K562 (cell line): ENCODE data around the gene MYL12A. TPM values are rescaled to one million over a fixed set of nuclear protein-coding genes. Genes with fewer than 3 reads are reported as not detected.
A peak's percentile ranks its signal among the peaks of the same experiment; 100 is the strongest.

ENCODE experiments used
- ARID4B ChIP-seq: sonication (generic); formaldehyde crosslinking; IDR thresholded peaks from 2 replicates; pipeline ENCODE4 v1.8.0; 2022; ENCODE audit warnings: mild to moderate bottlenecking, missing genetic modification reagents
- CBFA2T2 ChIP-seq: fragments of 450-650 bp; conservative IDR thresholded peaks from 2 replicates; pipeline ENCODE4 v1.6.1; 2017; ENCODE audit warnings: mild to moderate bottlenecking
- CBX2 ChIP-seq: fragments of 200-600 bp; sonication (generic); IDR thresholded peaks from one replicate; pipeline ENCODE4 v1.6.1; 2012; ENCODE audit warnings: mild to moderate bottlenecking, low read length, inconsistent platforms; ENCODE audit not compliant: insufficient read depth, poor library complexity, severe bottlenecking
- CBX8 ChIP-seq: fragments of 200-600 bp; sonication (generic); IDR thresholded peaks from 2 replicates; pipeline ENCODE4 v1.6.1; 2012; ENCODE audit warnings: borderline replicate concordance, mixed run types, low read depth, mild to moderate bottlenecking, moderate library complexity, mixed read lengths, low read length, control low read depth, inconsistent platforms; ENCODE audit not compliant: poor library complexity, severe bottlenecking; ENCODE audit errors: extremely low read depth
- FOXA1 ChIP-seq: fragments of 450-650 bp; IDR thresholded peaks from 2 replicates; pipeline ENCODE4 v1.6.1; 2016; ENCODE audit warnings: mild to moderate bottlenecking, borderline replicate concordance
- FOXM1 ChIP-seq, 2 experiments: fragments of 450-650 bp in 1 of 2; sonication (generic) in 1 of 2; formaldehyde crosslinking in 1 of 2; IDR thresholded peaks; 2 replicates each; pipeline versions ENCODE4 v1.6.1 to v1.9.0; 2017 to 2022; ENCODE audit warnings: low read depth in 2 of 2, mild to moderate bottlenecking in 2 of 2, missing genetic modification reagents in 1 of 2, moderate library complexity in 1 of 2
- KDM1A ChIP-seq, 2 experiments: fragments of 450-650 bp; IDR thresholded peaks; 2 replicates each; pipeline ENCODE4 v1.6.1; 2016; ENCODE audit warnings: mild to moderate bottlenecking in 2 of 2
- MTA1 ChIP-seq: fragments of 450-650 bp; IDR thresholded peaks from 2 replicates; pipeline ENCODE4 v1.6.1; 2017; ENCODE audit warnings: borderline replicate concordance
- PHB ChIP-seq: fragments of 250-450 bp; sonication (Bioruptor Pico); IDR thresholded peaks from 2 replicates; pipeline ENCODE4 v1.5.0; 2021
- XRCC3 ChIP-seq: fragments of 450-650 bp; IDR thresholded peaks from 2 replicates; pipeline ENCODE4 v1.6.1; 2017; ENCODE audit warnings: mild to moderate bottlenecking, moderate library complexity
- ZBTB1 ChIP-seq: sonication (generic); formaldehyde crosslinking; IDR thresholded peaks from 2 replicates; pipeline ENCODE4 v1.8.1; 2023; ENCODE audit warnings: missing genetic modification reagents, low read depth, mild to moderate bottlenecking, borderline replicate concordance
- ZKSCAN8 ChIP-seq: fragments of 200-800 bp; sonication (Bioruptor generic); IDR thresholded peaks from 2 replicates; pipeline ENCODE4 v1.6.1; 2016; ENCODE audit warnings: missing genetic modification characterization, missing compliant biosample characterization
- ZNF23 ChIP-seq: fragments of 250-450 bp; sonication (Bioruptor Pico); IDR thresholded peaks from 2 replicates; pipeline ENCODE4 v1.4.0; 2020; ENCODE audit warnings: mild to moderate bottlenecking
- ZNF282 ChIP-seq: sonication (generic); formaldehyde crosslinking; IDR thresholded peaks from 2 replicates; pipeline ENCODE4 v1.8.1; 2023; ENCODE audit warnings: missing genetic modification reagents
- ZNF584 ChIP-seq: fragments of 200-800 bp; sonication (Bioruptor generic); IDR thresholded peaks from 2 replicates; pipeline ENCODE4 v1.6.1; 2016; ENCODE audit warnings: low read depth, mild to moderate bottlenecking, missing genetic modification characterization, missing compliant biosample characterization
- polyA plus RNA-seq, 8 experiments: library from polyadenylated mRNA; depleted of rRNA in 4 of 8; stranded (reverse) in 5 of 8; unstranded in 3 of 8; fragments of >200 nt; fragmentation: Nextera tagmentation in 2 of 8; fragmentation: Illumina TruSeq in 1 of 8; extraction: Ambion mirVana in 2 of 8; extraction: Trizol in 1 of 8; gene quantifications; 2 replicates each; pipeline versions ENCODE4 v1.2.1 to v1.2.3, GENCODE V29; 2011 to 2014; ENCODE audit warnings: inconsistent platforms in 1 of 8, missing spikeins in 1 of 8
- total RNA-seq, 7 experiments: library from RNA; depleted of rRNA in 6 of 7; stranded (reverse); fragments of >200 nt in 6 of 7; fragmentation: Illumina TruSeq in 2 of 7; extraction: Trizol in 2 of 7; gene quantifications; 2 replicates each; pipeline versions ENCODE4 v1.2.1 to v1.2.3, GENCODE V29; 2011 to 2021; ENCODE audit warnings: low replicate concordance in 1 of 7
- TF ChIP-seq, protein P1 (sequence below), 2 experiments: fragments of 450-650 bp; IDR thresholded peaks; 2 replicates each; pipeline ENCODE4 v1.6.1; 2016
- TF ChIP-seq, protein P2 (sequence below): fragments of 250-450 bp; sonication (Bioruptor Pico); IDR thresholded peaks from 2 replicates; pipeline ENCODE4 v1.9.0; 2021; ENCODE audit warnings: mild to moderate bottlenecking, inconsistent platforms

The MYL12A gene
- total and polyA plus RNA-seq, 9 of the 15 experiments (the other 6 are each of a cell fraction or from before 2014, with no cell fraction given): 308 to 1,031 (median 559) TPM

DNA sequence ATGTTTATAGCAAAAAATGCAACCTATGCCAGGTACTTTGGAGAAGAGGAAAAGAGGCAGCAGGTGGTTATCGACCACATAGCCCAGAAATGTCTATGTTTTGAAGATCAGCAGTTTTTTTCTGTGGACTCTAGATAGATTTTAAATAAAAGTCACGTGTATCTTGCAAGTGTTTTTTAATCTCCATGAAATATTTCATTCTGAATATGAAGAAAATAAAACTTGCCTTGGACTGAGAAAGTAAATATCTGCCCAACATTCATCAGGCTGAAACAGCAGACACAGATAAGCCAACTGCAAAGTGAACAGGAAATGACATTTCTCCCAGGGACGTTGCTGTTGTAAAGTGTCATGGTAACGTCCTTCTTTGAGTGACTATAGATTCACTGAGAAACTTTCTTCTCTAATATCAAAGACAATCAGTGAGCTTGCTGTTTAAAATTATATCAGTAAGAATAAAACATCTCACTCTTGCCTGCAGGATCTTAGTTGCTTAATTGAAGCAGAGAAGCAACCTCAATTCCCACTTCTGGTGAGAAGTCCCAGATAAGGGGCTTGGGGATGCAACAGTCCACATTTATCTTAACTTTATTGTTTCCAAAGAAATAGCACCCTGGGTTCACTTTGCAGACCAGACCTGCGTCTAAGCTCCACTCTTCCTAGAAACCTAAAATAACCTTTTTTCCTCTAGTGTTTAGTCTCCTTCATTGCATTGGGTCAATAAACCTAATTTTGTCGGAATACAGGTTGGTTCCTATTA, 34.1 kb upstream of the MYL12A start (continued):
- TF ChIP-seq ZBTB1 (CRISPR knock-in tag) (no peak), ZNF282 (CRISPR knock-in tag) (no peak), CBX8 (no peak), XRCC3 (no peak), CBFA2T2 (no peak), PHB (CRISPR knock-in tag) (no peak), ZNF23 (no peak), KDM1A (IDR thresholded peaks at IDR 0.05) (no peak), ZNF584 (CRISPR knock-in tag) (no peak), FOXA1 (no peak), FOXM1 (IDR thresholded peaks at IDR 0.05; ENCODE audit: low read depth) (peak; percentile 32; the same call in 1 of the 2 replicates), FOXM1 (CRISPR knock-in tag; IDR thresholded peaks at IDR 0.05; ENCODE audit: low read depth) (no peak), ZKSCAN8 (CRISPR knock-in tag) (no peak), MTA1 (no peak), ARID4B (CRISPR knock-in tag) (no peak), CBX2 (no peak)
- TF ChIP-seq, protein P1, sequence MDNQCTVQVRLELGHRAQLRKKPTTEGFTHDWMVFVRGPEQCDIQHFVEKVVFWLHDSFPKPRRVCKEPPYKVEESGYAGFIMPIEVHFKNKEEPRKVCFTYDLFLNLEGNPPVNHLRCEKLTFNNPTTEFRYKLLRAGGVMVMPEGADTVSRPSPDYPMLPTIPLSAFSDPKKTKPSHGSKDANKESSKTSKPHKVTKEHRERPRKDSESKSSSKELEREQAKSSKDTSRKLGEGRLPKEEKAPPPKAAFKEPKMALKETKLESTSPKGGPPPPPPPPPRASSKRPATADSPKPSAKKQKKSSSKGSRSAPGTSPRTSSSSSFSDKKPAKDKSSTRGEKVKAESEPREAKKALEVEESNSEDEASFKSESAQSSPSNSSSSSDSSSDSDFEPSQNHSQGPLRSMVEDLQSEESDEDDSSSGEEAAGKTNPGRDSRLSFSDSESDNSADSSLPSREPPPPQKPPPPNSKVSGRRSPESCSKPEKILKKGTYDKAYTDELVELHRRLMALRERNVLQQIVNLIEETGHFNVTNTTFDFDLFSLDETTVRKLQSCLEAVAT (IDR thresholded peaks at IDR 0.05): no peak
- TF ChIP-seq, protein P2, sequence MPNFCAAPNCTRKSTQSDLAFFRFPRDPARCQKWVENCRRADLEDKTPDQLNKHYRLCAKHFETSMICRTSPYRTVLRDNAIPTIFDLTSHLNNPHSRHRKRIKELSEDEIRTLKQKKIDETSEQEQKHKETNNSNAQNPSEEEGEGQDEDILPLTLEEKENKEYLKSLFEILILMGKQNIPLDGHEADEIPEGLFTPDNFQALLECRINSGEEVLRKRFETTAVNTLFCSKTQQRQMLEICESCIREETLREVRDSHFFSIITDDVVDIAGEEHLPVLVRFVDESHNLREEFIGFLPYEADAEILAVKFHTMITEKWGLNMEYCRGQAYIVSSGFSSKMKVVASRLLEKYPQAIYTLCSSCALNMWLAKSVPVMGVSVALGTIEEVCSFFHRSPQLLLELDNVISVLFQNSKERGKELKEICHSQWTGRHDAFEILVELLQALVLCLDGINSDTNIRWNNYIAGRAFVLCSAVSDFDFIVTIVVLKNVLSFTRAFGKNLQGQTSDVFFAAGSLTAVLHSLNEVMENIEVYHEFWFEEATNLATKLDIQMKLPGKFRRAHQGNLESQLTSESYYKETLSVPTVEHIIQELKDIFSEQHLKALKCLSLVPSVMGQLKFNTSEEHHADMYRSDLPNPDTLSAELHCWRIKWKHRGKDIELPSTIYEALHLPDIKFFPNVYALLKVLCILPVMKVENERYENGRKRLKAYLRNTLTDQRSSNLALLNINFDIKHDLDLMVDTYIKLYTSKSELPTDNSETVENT (CRISPR knock-in tag): no peak
